Hepatocyte (in vitro differentiated cells): Measurements from ENCODE around the gene CRNN.

Source experiments
- EZH2 ChIP-seq: fragments of 200-600 bp; sonication (generic); IDR thresholded peaks from 2 replicates; pipeline ENCODE4 v1.6.1; 2016; ENCODE audit warnings: antibody characterized with exemption, mild to moderate bottlenecking, borderline replicate concordance
- TF ChIP-seq, protein P1 (sequence below): fragments of 200-600 bp; sonication (generic); IDR thresholded peaks from 2 replicates; pipeline ENCODE4 v1.5.1; 2016; ENCODE audit warnings: antibody characterized with exemption, mild to moderate bottlenecking; ENCODE audit not compliant: poor library complexity

DNA sequence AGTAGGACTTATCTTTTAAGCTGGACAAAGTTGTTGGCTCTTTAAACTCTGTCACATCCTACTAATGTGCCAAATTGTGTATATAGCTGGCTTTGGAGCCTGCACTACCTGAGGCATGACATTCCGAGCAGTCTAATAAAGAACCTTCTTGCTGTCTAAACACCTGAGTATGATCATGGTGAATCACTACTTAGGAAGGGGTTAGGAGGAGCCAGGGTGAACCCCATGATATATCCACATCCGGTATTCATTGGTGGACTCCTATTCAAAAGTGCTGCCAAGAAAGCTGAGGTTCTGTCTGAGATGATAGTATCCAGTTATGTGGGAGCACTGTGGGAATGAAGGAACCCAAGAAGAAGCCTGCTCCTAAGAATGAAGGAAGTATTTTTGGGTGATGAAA, 27.1 kb downstream of the CRNN start:
- no peak for TF ChIP-seq EZH2
- TF ChIP-seq, protein P1, sequence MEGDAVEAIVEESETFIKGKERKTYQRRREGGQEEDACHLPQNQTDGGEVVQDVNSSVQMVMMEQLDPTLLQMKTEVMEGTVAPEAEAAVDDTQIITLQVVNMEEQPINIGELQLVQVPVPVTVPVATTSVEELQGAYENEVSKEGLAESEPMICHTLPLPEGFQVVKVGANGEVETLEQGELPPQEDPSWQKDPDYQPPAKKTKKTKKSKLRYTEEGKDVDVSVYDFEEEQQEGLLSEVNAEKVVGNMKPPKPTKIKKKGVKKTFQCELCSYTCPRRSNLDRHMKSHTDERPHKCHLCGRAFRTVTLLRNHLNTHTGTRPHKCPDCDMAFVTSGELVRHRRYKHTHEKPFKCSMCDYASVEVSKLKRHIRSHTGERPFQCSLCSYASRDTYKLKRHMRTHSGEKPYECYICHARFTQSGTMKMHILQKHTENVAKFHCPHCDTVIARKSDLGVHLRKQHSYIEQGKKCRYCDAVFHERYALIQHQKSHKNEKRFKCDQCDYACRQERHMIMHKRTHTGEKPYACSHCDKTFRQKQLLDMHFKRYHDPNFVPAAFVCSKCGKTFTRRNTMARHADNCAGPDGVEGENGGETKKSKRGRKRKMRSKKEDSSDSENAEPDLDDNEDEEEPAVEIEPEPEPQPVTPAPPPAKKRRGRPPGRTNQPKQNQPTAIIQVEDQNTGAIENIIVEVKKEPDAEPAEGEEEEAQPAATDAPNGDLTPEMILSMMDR = no peak
